Measurements from ENCODE around the gene CCL16.

- TF ChIP-seq CTCF (IDR thresholded peaks at IDR 0.05), result no peak
- no peak for TF ChIP-seq POLR2AphosphoS5 (IDR thresholded peaks at IDR 0.05)
Observed at GRCh38 chr17:35998018-35998545, 16.8 kb upstream of the CCL16 start.
